ENCODE data around the gene TBC1D16. TPM values are rescaled to one million over a fixed set of nuclear protein-coding genes. Genes with fewer than 3 reads are reported as not detected.
A peak's percentile ranks its signal among the peaks of the same experiment; 100 is the strongest.

TBC1D16 gene
- total and polyA plus RNA-seq, 4 donors: 7.3 to 48.5 (median 16.5) TPM

DNA sequence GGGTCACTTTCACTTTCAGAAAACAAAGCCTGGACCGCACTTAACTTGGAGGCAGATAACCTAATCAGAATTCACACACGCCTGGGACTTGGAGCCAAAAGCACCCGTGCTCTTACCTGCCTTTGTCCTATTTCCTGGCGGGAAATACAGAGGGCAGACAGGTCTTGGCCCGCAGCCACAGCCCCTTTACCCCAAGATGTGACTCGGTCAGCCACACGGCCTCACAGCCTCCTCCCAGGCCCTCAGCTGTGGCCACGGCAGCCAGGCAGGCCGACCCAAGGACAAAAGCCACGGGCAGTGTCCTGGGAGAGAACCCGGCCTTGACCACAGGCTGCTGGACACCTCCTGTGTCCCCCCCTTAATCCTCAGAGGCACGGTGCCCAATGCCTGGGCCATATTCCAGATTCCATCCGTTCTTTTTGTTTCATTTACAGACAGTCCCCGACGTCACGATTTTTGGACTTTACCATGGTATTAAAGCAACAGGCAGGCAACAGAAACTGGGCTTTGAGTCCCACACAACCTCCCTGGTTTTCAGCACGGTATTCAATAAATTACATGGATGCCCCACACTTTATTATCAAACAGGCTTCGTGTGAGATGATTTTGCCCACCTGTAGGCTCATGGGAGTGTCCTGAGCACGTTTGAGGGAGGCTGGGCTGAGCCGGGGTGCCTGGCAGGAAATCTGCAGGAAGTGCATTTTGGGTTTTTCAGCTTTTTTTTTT, 35.6 kb upstream of the TBC1D16 start:
- 27 to 60% methylated on average over 20 of the region's 20 CpGs for WGBS, 2 donors
- H3K9ac ChIP-seq (ENCODE audit: insufficient read depth in 1 of 2, low read length in 2 of 2): peak overlapping the region in 1 of 2 donors; percentile 87
- H3K27me3 ChIP-seq (ENCODE audit: control insufficient read depth in 3 of 3, insufficient read depth in 3 of 3, low read length in 2 of 3): no peaks in the 10 kb centered on the region
- peak; percentile 86 to 91 (median 90) for DNase-seq
- TF ChIP-seq, protein P1, sequence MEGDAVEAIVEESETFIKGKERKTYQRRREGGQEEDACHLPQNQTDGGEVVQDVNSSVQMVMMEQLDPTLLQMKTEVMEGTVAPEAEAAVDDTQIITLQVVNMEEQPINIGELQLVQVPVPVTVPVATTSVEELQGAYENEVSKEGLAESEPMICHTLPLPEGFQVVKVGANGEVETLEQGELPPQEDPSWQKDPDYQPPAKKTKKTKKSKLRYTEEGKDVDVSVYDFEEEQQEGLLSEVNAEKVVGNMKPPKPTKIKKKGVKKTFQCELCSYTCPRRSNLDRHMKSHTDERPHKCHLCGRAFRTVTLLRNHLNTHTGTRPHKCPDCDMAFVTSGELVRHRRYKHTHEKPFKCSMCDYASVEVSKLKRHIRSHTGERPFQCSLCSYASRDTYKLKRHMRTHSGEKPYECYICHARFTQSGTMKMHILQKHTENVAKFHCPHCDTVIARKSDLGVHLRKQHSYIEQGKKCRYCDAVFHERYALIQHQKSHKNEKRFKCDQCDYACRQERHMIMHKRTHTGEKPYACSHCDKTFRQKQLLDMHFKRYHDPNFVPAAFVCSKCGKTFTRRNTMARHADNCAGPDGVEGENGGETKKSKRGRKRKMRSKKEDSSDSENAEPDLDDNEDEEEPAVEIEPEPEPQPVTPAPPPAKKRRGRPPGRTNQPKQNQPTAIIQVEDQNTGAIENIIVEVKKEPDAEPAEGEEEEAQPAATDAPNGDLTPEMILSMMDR (IDR thresholded peaks at IDR 0.05; ENCODE audit: control extremely low read depth, extremely low read depth): no peak
- no peak overlapping the region for H3K4me3 ChIP-seq
- peak; percentile 28 for ATAC-seq (ENCODE audit: insufficient read depth, low FRiP score)
- H3K9me3 ChIP-seq (ENCODE audit: control insufficient read depth in 4 of 4, insufficient read depth in 3 of 4, low read length in 3 of 4): no peaks in the 10 kb centered on the region
- H3K36me3 ChIP-seq (ENCODE audit: control insufficient read depth in 4 of 4, insufficient read depth in 4 of 4, low read length in 4 of 4): no peaks in the 10 kb centered on the region
- peaks cover 0 to 27% (median 9%) of the 10 kb centered on the region in 5 donors for H3K4me1 ChIP-seq (ENCODE audit: control insufficient read depth in 5 of 5, insufficient read depth in 5 of 5, low read length in 5 of 5)
- peak overlapping the region; percentile 45 to 87 for H3K27ac ChIP-seq (ENCODE audit: low read depth in 1 of 2, low read length in 1 of 2)

DNA sequence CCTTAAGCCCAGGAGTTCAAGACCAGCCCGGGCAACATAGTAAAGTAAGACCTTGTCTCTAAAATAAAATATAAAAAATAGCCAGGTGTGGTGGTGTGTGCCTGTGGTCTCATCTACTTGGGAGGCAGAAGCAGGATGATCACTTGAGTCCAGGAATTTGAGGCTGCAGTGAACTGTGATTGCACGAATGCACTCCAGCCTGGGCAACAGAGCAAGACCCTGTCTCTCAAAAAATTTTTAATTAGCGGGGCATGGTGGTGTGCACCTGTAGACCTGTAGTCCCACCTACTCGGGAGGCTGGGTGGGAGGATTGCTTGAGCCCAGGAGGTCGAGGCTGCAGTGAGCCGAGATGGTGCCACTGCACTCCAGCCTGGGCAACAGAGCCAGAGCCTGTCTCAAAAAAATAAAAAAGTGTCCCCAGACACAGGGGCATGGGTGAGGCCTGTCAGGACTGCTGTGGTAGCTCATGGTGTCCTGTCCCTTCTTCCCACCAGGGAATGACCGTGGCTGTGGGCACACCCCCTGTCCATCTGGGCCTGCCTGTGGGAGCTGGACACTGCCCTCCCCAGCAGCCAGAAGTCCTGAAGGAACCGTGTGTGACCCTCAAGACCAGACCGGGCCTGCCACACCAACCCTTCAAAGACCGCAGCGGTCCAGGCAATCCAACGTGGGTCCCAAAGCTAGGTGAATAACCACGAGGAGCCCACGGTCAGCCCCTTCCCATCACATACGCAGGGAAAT, 34.9 kb upstream of the TBC1D16 start:
- H3K9ac ChIP-seq (ENCODE audit: insufficient read depth in 1 of 2, low read length in 2 of 2): peak overlapping the region in 1 of 2 donors; percentile 87
- WGBS, 2 donors: 67 to 81% methylated on average over 15 of the region's 15 CpGs
- no peak overlapping the region for H3K4me3 ChIP-seq
- H3K4me1 ChIP-seq (ENCODE audit: control insufficient read depth in 5 of 5, insufficient read depth in 5 of 5, low read length in 5 of 5): peaks cover 0 to 27% (median 9%) of the 10 kb centered on the region in 5 donors
- no peak for ATAC-seq (ENCODE audit: insufficient read depth, low FRiP score)
- H3K36me3 ChIP-seq (ENCODE audit: control insufficient read depth in 4 of 4, insufficient read depth in 4 of 4, low read length in 4 of 4): no peaks in the 10 kb centered on the region
- no peaks in the 10 kb centered on the region for H3K27me3 ChIP-seq (ENCODE audit: control insufficient read depth in 3 of 3, insufficient read depth in 3 of 3, low read length in 2 of 3)
- H3K9me3 ChIP-seq (ENCODE audit: control insufficient read depth in 4 of 4, insufficient read depth in 3 of 4, low read length in 3 of 4): no peaks in the 10 kb centered on the region
- DNase-seq: no peak
- TF ChIP-seq, protein P1 (IDR thresholded peaks at IDR 0.05; ENCODE audit: control extremely low read depth, extremely low read depth): no peak
- H3K27ac ChIP-seq (ENCODE audit: low read depth in 1 of 2, low read length in 1 of 2): peak overlapping the region; percentile 45 to 87

DNA sequence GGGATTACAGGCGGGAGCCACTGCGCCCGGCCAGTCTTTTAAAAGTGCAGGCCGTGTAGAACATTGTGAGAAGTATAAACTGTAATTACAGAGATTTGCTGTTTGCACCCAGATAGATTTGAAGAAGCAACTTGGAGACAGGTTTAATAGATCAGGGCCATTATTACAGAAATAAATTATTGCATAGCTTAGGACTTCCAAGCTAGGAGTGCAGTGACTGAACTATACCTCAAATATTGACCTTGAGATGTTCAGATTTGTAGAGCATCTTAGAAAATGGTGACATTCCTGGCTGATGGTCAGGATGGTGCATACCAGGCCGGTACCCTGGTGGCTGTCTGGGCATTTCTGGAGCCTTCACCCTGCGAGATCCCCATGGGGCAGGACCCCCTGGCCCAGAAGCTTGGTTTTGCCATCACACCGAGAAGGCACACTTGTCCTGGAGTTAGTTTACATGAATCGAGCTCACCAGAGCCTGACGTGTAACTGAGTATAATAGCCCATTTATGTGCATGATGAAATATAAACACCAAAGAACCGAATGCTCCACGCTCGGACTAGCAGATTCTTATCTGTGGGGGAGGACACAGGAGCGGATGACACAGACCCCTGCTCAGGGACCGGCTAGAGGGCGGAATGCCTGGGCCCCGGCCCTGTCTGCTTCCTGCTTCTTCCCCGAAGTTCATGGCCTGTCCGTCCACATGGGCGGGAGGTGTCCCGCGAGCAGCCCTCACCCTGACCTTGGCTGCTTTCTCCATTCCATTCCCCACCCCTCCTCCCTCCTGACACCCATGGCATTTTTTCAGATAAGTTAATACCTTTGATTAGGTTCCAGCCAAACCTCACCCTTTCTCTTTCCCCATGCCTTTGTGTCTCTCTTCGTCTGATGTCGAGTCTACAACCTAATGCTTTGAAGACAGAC, 32.9 kb upstream of the TBC1D16 start:
- TF ChIP-seq, protein P1 (IDR thresholded peaks at IDR 0.05; ENCODE audit: control extremely low read depth, extremely low read depth): no peak
- DNase-seq (peak; percentile 57 to 74 (median 62)), ATAC-seq (ENCODE audit: insufficient read depth, low FRiP score) (no peak)
- Histone ChIP-seq H3K4me3 (no peak overlapping the region), H3K9ac (ENCODE audit: insufficient read depth in 1 of 2, low read length in 2 of 2) (no peak overlapping the region), H3K36me3 (ENCODE audit: control insufficient read depth in 4 of 4, insufficient read depth in 4 of 4, low read length in 4 of 4) (no peaks in the 10 kb centered on the region), H3K4me1 (ENCODE audit: control insufficient read depth in 5 of 5, insufficient read depth in 5 of 5, low read length in 5 of 5) (peaks cover 0 to 27% (median 9%) of the 10 kb centered on the region in 5 donors), H3K27me3 (ENCODE audit: control insufficient read depth in 3 of 3, insufficient read depth in 3 of 3, low read length in 2 of 3) (no peaks in the 10 kb centered on the region), H3K9me3 (ENCODE audit: control insufficient read depth in 4 of 4, insufficient read depth in 3 of 4, low read length in 3 of 4) (no peaks in the 10 kb centered on the region), H3K27ac (ENCODE audit: low read depth in 1 of 2, low read length in 1 of 2) (peak overlapping the region in 1 of 2 donors; percentile 76)
- WGBS, 2 donors: 60 to 74% methylated on average over 23 of the region's 23 CpGs

Data from lung (tissue), 12 donors.